Retinal pigment epithelial cell (primary cell): ENCODE measurements around the gene CYB5B.

Experiments used
- DNase-seq: peaks from one replicate; pipeline ENCODE4 v3.0.0-alpha.2; 2010; ENCODE audit warnings: low read depth
- H3K4me3 ChIP-seq: 2 replicates; pipeline ENCODE4 v1.5.1; 2011; ENCODE audit warnings: mild to moderate bottlenecking, low read length, control low read depth, moderate library complexity
- TF ChIP-seq, protein P1 (sequence below): conservative IDR thresholded peaks from 2 replicates; pipeline ENCODE4 v1.5.1; 2011; ENCODE audit warnings: low read depth, low read length, control low read depth, inconsistent platforms

The CYB5B gene

GRCh38 chr16:69384974-69385373, 39.4 kb upstream of the CYB5B start:
- TF ChIP-seq, protein P1, sequence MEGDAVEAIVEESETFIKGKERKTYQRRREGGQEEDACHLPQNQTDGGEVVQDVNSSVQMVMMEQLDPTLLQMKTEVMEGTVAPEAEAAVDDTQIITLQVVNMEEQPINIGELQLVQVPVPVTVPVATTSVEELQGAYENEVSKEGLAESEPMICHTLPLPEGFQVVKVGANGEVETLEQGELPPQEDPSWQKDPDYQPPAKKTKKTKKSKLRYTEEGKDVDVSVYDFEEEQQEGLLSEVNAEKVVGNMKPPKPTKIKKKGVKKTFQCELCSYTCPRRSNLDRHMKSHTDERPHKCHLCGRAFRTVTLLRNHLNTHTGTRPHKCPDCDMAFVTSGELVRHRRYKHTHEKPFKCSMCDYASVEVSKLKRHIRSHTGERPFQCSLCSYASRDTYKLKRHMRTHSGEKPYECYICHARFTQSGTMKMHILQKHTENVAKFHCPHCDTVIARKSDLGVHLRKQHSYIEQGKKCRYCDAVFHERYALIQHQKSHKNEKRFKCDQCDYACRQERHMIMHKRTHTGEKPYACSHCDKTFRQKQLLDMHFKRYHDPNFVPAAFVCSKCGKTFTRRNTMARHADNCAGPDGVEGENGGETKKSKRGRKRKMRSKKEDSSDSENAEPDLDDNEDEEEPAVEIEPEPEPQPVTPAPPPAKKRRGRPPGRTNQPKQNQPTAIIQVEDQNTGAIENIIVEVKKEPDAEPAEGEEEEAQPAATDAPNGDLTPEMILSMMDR = no peak
- DNase-seq = no peak
- H3K4me3 ChIP-seq = peak overlapping the region; percentile 94

DNA sequence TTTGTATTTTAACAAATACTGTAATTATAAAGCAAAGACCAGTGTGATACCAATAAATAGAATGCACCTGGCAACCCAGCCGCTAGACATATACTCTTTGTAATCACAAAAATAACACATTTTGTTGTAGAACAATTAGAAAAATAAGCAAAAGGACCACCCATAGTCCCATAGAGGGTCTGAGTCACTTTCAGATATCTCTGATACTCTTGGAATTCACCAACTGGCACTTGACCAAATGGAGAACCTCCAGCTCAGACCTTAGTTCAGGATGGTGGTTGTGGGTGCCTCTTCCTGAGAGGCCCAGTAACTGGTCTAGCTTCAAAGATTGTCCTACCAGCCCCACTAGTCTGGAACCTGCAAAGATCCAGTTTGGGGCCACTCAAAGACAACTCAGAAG, 37.8 kb upstream of the CYB5B start:
- TF ChIP-seq, protein P1 = no peak
- no peak overlapping the region for H3K4me3 ChIP-seq
- DNase-seq = no peak

- H3K4me3 ChIP-seq = no peak overlapping the region
- TF ChIP-seq, protein P1 = no peak
Observed at GRCh38 chr16:69393898-69394849, 30.2 kb upstream of the CYB5B start.

DNA sequence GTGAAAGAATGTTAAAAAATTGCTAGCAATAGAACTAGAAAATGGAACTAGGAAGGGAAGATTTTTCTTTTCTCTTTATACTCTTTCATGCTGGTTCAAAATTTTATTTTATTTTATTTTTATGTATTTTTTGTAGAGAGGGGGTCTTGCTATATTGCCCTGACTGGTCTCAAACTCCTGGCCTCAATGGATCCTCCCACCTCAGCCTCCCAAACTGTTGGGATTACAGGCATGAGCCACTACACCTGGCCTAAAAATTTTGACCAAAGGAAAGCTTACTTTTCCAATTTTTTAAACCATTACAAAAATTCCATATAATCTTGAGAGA, 28.6 kb upstream of the CYB5B start:
- no peak for DNase-seq
- TF ChIP-seq, protein P1 = no peak
- no peak overlapping the region for H3K4me3 ChIP-seq

More at GRCh38 chr16:69393898-69394849, 30.2 kb upstream of the CYB5B start:
- DNase-seq = no peak

- TF ChIP-seq, protein P1 = peak; percentile 59
Observed at GRCh38 chr16:69396187-69397061, 28.0 kb upstream of the CYB5B start.

DNA sequence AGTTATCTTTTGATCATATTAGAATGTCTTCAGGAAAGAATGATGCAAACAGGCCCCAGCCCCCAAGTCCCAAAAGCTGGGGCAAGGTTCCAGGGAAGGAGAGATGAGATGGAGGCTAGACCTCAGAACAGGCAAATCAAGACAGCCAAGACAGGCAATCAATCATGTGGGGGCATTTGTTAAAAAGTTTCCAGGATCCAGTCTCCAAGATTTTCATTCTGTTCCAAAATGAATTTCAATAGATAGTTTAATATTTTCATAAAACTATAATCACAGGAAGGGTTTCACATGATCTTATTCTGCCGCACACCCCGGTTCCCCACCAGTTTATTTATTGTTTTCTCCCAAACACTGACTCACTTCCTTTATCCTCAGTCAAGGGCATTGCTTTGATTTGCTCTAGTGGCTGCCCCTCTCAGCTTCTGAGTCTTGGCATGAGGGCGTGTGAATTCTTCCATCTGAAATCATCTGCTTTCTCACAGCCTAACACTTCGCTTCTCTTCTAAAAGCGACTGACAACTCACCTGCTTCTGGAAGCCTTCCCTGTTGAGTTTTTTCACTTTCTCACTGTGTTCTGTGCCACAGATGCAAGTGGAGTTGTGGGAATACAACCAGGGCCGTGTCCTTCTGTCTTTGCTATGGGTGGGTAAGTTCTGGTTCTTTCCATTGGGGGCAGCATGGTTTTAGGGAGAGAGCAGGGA, 26.4 kb upstream of the CYB5B start:
- no peak overlapping the region for H3K4me3 ChIP-seq
- TF ChIP-seq, protein P1 = peak; percentile 84
- DNase-seq = no peak

More at GRCh38 chr16:69396187-69397061, 28.0 kb upstream of the CYB5B start:
- DNase-seq = peak; percentile 89
- H3K4me3 ChIP-seq = peak overlapping the region; percentile 11
